ENCODE measurements around the gene NPHP1. TPM values are rescaled to one million over a fixed set of nuclear protein-coding genes. Genes with fewer than 3 reads are reported as not detected.

Gene NPHP1
- total and polyA plus RNA-seq, 2 experiments from 2014 or later = 3.1 to 10.9 TPM

DNA sequence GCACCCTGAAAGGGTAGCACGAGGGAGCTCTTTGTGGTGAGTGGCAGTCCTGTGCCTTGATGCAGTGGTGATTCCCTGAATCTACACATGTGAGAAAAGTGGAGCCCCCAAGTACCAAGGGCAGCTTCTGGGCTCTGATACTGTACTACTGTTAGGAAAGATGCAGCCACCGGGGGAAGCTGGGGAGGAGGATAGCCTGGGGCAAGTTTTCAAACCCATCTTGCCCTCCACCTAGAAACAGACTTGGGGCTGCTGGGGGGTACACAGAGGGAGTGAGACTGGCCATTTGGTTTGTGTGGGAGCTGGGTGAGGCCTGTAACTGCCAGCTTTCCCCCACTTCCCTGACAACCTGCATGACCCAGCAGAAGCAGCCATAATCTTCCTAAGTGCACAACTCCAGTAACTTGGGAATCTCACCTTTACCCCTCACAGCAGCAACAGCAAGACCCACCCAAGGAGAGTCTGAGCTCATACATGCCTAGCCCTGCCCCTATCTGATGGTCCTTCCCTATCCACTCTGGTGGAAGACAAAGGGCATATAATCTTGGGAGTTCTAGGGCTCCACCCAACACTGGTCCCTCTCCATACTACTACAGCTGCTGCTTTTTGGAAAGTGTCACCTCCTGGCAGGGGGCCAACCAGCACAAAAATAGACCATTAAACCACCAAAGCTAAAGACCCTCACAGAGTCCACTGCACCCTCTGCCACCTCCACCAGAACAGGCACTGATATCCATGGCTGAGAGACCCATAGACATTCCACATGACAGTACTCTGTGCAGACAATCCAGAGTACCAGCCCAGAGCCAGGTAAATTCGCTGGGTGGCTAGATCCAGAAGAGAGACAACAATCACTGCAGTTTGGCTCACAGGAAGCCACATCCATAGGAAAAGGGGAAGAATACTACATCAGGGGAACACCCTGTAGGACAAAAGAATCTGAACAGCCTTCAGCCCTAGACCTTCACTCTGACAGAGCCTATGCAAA, 97.4 kb downstream of the NPHP1 start:
- in situ Hi-C loops (cut with MboI) = no loop called here
- H3K79me2 ChIP-seq (ENCODE audit: insufficient read depth) = peaks cover 63% of the 10 kb centered on the region
- H3K4me1 ChIP-seq (ENCODE audit: insufficient read depth) = peaks cover 40% of the 10 kb centered on the region

DNA sequence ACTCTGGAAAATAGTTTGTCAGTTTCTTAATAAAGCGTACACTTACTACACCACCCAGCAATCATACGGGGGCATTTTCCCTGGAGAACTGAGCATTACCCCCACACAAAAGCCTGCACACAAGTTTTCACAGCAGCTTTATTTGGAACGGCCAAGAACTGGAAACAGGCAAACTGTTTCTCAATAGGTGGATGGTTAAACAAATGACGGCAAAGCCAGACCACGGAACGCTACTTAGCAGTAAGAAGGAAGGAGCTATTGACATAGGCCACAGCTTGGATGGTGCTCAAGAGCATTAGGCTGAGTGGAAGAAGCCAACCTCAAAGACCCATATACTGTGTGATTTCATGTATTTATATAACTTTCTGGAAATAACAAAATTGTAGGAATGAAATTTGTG, 98.2 kb downstream of the NPHP1 start:
- H3K27ac ChIP-seq = peak overlapping the region; percentile 68
- in situ Hi-C loops (cut with MboI) = no loop called here
- TF ChIP-seq EZH2phosphoT487 (IDR thresholded peaks at IDR 0.05; ENCODE audit: insufficient read depth, low read depth) (no peak), EZH2 (IDR thresholded peaks at IDR 0.05; ENCODE audit: insufficient read depth, poor library complexity, severe bottlenecking) (no peak)
- no peaks in the 10 kb centered on the region for H4K20me1 ChIP-seq (ENCODE audit: insufficient read depth)
- peak overlapping the region; percentile 31; the same call in 1 of the 2 replicates for H3K9ac ChIP-seq
- peak overlapping the region; percentile 52; the same call in 1 of the 2 replicates for H2AFZ ChIP-seq
- H3K9me3 ChIP-seq (ENCODE audit: low read depth) = no peaks in the 10 kb centered on the region
- peak overlapping the region; percentile 72 for H3K4me2 ChIP-seq (ENCODE audit: unreplicated experiment)
- no peaks in the 10 kb centered on the region for H3K9me2 ChIP-seq (ENCODE audit: insufficient read depth)
- H3K36me3 ChIP-seq (ENCODE audit: low read depth) = no peaks in the 10 kb centered on the region
- DNase-seq = peak; percentile 57
- H3K79me2 ChIP-seq (ENCODE audit: insufficient read depth) = peaks cover 56% of the 10 kb centered on the region
- peaks cover 50% of the 10 kb centered on the region for H3F3A ChIP-seq (ENCODE audit: insufficient read depth)
- 76 to 83% methylated on average over 6 of the region's 6 CpGs for WGBS, 2 experiments (ENCODE audit: low coverage in 1 of 2, low lambda C conversion rate in 2 of 2, missing lambda C conversion rate in 2 of 2)
- H3K27me3 ChIP-seq (replicated peaks; ENCODE audit: insufficient read depth) = no peaks in the 10 kb centered on the region
- peaks cover 48% of the 10 kb centered on the region for H3K4me1 ChIP-seq (ENCODE audit: insufficient read depth)
- peak overlapping the region; percentile 20; the same call in 1 of the 2 replicates for H3K4me3 ChIP-seq

More for the DNA sequence above, 97.4 kb downstream of the NPHP1 start:
- peak; percentile 18 for DNase-seq
- Histone ChIP-seq H3K36me3 (ENCODE audit: low read depth) (no peaks in the 10 kb centered on the region), H4K20me1 (ENCODE audit: insufficient read depth) (no peaks in the 10 kb centered on the region), H3K27ac (peak overlapping the region; percentile 68), H3F3A (ENCODE audit: insufficient read depth) (peaks cover 49% of the 10 kb centered on the region), H3K27me3 (replicated peaks; ENCODE audit: insufficient read depth) (no peaks in the 10 kb centered on the region), H3K4me2 (ENCODE audit: unreplicated experiment) (no peak overlapping the region), H3K4me3 (no peak overlapping the region), H3K9me2 (ENCODE audit: insufficient read depth) (no peaks in the 10 kb centered on the region), H2AFZ (no peak overlapping the region), H3K9ac (no peak overlapping the region), H3K9me3 (ENCODE audit: low read depth) (no peaks in the 10 kb centered on the region)
- no peak for TF ChIP-seq EZH2phosphoT487 (IDR thresholded peaks at IDR 0.05; ENCODE audit: insufficient read depth, low read depth)
- TF ChIP-seq EZH2 (IDR thresholded peaks at IDR 0.05; ENCODE audit: insufficient read depth, poor library complexity, severe bottlenecking) = no peak
- WGBS, 2 experiments (ENCODE audit: low coverage in 1 of 2, low lambda C conversion rate in 2 of 2, missing lambda C conversion rate in 2 of 2) = 93 to 97% methylated on average over 3 of the region's 3 CpGs

DNA sequence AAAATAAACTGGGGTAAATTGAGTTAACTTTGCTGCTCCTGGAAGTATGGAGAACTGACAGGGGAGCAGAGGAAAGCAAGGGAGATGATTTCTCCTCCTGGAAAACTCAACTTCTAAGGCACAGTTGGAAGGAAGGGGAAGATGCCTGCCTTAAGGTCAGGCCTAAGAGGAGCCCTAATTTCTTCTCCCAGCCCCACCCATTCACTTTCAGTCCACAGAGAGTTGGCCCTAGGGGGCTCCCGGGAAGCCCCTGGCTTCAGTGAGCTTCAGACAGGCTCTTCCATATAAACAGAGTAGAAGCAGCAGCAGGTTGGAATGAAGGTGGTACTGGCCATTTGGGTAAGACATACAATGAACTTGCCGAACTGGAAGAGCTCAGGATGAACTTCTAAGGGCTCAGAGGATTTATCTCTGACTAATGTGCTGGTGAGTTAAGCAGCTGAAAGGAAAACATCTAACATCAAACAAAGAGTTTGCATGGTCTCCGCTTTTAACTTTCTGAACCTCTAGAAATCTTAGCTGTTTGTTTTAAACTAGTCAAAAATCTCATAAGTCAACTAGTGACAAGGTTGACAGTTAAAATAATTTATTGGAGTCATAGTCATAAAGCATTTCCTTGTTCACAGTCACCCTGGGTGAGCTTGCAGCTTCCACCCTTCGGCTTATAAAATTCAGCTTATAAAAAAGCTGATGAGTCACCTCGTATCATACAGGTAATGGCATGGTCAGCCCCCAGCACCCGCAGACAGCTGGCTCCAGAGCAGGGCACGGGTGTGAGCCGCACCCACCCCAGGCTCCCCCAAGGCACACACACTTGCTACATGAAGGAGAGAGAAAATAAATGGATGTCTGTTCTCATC, 99.0 kb downstream of the NPHP1 start:
- in situ Hi-C loops (cut with MboI) = no loop called here
- WGBS, 2 experiments (ENCODE audit: low coverage in 1 of 2, low lambda C conversion rate in 2 of 2, missing lambda C conversion rate in 2 of 2) = 13 to 17% methylated on average over 8 of the region's 8 CpGs
- no peaks in the 10 kb centered on the region for H3K9me3 ChIP-seq (ENCODE audit: low read depth)
- DNase-seq = peak; percentile 77
- no peaks in the 10 kb centered on the region for H3K27me3 ChIP-seq (replicated peaks; ENCODE audit: insufficient read depth)
- H3K9me2 ChIP-seq (ENCODE audit: insufficient read depth) = no peaks in the 10 kb centered on the region
- H4K20me1 ChIP-seq (ENCODE audit: insufficient read depth) = no peaks in the 10 kb centered on the region
- H3K27ac ChIP-seq = peak overlapping the region; percentile 68
- peak overlapping the region; percentile 31 for H3K9ac ChIP-seq
- TF ChIP-seq EZH2phosphoT487 (IDR thresholded peaks at IDR 0.05; ENCODE audit: insufficient read depth, low read depth) = no peak
- TF ChIP-seq EZH2 (IDR thresholded peaks at IDR 0.05; ENCODE audit: insufficient read depth, poor library complexity, severe bottlenecking) = no peak
- peak overlapping the region; percentile 52 for H2AFZ ChIP-seq
- H3K4me2 ChIP-seq (ENCODE audit: unreplicated experiment) = peak overlapping the region; percentile 72
- H3K36me3 ChIP-seq (ENCODE audit: low read depth) = no peaks in the 10 kb centered on the region
- peak overlapping the region; percentile 20 for H3K4me3 ChIP-seq
- peaks cover 48% of the 10 kb centered on the region for H3K79me2 ChIP-seq (ENCODE audit: insufficient read depth)
- H3F3A ChIP-seq (ENCODE audit: insufficient read depth) = peaks cover 51% of the 10 kb centered on the region
- H3K4me1 ChIP-seq (ENCODE audit: insufficient read depth) = peaks cover 52% of the 10 kb centered on the region

DNA sequence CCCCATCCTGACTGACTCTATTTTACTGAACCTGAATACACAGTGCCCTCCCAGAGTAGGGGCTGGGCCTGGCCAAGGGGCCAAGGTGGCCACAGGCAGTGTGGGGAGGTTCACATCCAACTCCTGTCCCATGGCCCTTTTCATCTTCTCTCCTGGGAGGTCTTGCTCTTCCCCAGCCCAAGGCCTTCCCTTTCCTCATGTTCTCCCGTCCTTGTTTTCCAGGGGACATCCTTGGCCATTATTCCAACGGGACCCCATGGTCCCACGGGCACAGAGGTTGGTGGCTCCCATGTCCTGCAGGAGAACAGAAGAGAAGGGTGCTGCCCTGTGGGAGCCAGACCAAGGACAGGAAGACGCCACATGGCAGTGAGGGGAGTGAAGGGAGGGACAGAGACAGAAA, 99.6 kb downstream of the NPHP1 start:
- DNase-seq = no peak
- no peaks in the 10 kb centered on the region for H3K36me3 ChIP-seq (ENCODE audit: low read depth)
- H3K9me2 ChIP-seq (ENCODE audit: insufficient read depth) = no peaks in the 10 kb centered on the region
- TF ChIP-seq EZH2phosphoT487 (IDR thresholded peaks at IDR 0.05; ENCODE audit: insufficient read depth, low read depth) = no peak
- TF ChIP-seq EZH2 (IDR thresholded peaks at IDR 0.05; ENCODE audit: insufficient read depth, poor library complexity, severe bottlenecking) = no peak
- peaks cover 51% of the 10 kb centered on the region for H3F3A ChIP-seq (ENCODE audit: insufficient read depth)
- H3K4me3 ChIP-seq = peak overlapping the region; percentile 20; the same call in 1 of the 2 replicates
- H3K79me2 ChIP-seq (ENCODE audit: insufficient read depth) = peaks cover 41% of the 10 kb centered on the region
- H3K9ac ChIP-seq = peak overlapping the region; percentile 31
- H4K20me1 ChIP-seq (ENCODE audit: insufficient read depth) = no peaks in the 10 kb centered on the region
- peak overlapping the region; percentile 68 for H3K27ac ChIP-seq
- H2AFZ ChIP-seq = peak overlapping the region; percentile 52; the same call in 1 of the 2 replicates
- H3K4me2 ChIP-seq (ENCODE audit: unreplicated experiment) = peak overlapping the region; percentile 72
- no peaks in the 10 kb centered on the region for H3K27me3 ChIP-seq (replicated peaks; ENCODE audit: insufficient read depth)
- H3K9me3 ChIP-seq (ENCODE audit: low read depth) = no peaks in the 10 kb centered on the region
- 86 to 89% methylated on average over 4 of the region's 4 CpGs for WGBS, 2 experiments (ENCODE audit: low coverage in 1 of 2, low lambda C conversion rate in 2 of 2, missing lambda C conversion rate in 2 of 2)
- in situ Hi-C loops (cut with MboI) = no loop called here
- peaks cover 58% of the 10 kb centered on the region for H3K4me1 ChIP-seq (ENCODE audit: insufficient read depth)
